NCI-H1105 (cell line): ENCODE measurements around the gene POC1B.

Source experiments
- DNase-seq: peaks from one replicate; lab custom pipeline; 2025; lab: John Stamatoyannopoulos, UW

Gene POC1B

DNA sequence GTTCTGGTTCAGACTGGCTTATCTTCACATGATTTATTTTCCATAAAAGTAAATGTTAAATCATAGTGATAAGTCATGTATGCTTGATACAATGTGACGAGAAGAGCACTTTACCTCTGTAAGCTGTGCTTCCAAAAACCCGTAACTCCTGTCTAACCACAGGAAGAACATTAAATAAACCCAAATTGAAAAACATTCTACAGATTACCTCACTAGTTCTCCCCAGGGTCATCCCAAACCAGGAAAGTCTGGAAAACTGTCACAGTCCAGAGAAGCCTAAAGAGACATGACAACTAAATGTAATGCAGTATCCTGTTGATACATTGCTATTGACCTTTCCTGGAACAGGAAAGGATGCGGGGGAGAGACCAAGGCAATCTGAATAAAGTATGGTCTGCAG, 141.0 kb downstream of the POC1B start:
- DNase-seq, result no peak

DNA sequence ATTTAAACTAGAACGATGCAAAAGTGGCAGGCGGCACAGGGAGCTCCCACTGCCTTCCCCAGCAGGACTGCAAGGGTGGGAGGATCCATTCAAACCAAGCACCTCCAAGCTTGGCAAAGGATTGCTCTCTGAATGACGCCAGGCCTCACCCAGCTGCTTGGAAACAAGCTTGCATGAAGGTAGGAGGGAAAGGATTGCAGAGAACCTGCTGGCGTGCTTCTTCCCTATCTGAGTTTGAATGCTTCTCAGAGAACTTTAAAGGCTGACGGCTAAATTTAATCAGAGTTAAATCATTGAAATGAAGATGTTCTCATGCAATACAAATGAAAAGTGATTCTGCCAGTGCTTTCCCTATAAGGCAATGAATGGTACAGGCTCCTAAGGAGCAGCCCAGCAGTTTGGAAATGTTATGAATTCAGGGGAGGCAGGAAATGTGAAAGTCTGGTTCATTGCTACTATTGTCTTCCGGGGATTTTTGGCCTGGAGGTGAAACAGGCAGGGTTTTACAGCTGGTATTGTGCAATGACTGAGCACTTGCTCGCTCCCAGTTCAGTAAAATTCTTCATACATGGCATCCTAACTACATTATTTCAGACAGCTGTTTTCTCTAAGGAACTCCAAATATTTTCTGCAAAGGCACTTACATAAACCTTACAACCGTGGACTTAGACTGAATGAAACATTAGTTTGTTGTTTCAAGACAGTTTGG, 141.6 kb downstream of the POC1B start:
- no peak for DNase-seq

DNA sequence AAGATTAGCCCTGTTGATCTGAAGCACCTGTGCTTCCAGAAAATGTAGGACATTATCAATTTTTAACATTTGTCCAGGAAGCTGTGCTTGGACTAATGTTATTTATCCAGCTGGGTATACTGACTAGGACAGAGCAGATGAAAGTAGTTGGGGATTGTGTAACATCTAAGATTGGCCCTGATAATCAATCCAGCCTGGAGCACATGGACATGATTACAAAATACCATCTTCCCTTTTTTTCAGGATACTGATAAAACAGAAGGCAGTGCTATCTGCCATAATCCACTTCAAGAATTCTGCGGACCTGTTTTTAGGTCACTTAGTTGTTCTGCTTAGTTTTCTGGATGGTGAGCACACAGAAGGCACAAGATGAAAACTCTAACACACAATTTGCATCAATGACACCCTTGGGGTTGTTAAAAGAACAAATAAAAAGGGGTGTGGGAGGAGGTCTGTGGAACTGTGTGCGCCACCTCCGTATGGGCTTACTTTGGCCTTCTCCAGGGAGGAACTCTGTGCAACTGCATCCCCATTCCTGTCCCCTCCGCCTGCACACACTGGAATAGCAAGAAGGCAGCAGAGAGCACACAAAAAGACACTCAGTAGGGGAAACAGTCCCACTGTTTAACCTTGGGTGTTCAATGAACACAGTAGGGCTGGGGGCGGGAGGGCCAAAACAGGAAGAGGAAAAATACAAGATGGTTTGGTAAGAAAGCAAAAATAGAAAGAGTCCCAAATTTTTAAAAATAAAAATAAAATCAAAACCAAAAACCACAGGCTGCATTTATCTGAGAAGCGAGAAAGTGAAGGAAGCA, 142.4 kb downstream of the POC1B start:
- no peak for DNase-seq

DNA sequence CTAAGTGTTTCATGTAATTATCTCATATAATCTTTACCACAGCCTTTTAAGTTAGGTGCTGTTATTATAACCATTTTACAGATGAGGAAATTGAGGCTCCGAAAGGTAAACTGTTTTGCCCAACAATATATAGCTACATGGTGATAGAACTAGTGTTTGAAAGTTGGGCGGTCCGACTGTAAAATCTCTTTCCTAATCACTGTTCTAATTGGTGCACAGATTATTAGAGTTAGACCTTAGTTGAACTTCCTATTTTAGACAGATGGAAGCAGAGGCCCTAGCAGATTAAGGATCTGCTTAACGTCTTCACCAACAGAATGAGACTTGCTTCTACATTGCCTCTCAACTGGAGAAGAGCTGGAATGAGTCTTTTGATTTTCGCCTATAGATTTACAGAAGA, 143.5 kb downstream of the POC1B start:
- no peak for DNase-seq

DNA sequence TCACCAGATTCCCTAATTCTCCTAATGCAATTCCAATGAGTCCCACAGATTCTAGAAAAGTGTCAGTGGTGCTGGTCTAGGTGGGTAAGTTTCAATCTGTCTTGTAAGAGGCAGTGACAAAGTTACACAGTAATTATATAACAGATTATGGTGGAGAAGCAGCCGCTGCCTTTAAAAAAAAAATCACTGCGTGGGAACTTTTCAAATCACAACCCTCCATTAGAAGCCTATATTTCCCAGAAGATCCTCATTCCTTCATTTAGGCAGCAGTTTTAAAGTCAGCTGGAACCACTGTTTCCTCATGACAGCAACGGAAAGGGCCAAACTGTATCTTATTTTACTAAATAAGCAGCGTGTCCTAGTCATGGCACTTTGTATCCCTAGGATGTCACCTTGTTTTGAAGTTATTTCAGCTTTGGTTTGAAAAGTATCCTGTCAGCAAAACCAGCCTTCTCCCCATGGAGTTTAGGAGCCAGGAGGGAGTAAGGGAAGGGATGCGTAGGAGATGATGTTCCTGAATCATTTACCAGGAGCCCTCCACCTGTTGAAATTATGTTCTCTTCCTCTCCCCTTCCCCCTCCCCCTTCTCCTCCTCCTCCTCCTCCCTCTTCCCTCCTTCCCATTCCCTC, 145.9 kb downstream of the POC1B start:
- no peak for DNase-seq

DNA sequence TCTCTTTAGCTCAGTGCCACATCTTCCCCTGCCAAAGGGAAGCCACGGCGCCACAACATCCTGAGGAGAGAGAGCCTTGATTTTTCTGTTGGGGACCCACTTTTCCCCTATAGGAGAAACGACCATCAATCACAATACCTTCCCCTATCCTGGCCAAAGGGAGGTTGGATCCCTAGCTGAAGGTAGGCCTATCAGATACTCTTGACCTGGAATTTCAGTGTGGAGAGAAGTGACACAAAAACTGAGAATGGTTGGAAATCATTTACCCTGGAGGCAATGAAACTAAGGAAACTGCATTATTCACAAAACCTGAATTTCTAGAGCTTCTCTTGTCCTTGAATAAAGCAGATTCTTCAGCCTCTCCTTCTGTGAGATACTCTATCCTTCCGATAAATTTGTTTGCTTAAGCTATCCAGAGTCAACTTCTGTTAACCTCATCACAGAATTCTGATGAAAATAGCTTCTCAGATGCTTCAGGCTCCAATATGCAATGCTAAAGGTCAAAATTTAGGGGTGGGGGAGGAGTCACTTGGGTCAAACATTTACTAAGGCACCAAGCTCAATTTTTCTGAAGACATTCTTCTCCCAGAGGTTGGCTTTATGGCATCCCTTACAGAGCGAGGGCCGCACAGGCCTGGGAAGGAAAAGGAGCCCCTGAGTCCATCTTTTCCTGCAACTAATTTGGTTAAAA, 146.6 kb downstream of the POC1B start:
- no peak for DNase-seq

DNA sequence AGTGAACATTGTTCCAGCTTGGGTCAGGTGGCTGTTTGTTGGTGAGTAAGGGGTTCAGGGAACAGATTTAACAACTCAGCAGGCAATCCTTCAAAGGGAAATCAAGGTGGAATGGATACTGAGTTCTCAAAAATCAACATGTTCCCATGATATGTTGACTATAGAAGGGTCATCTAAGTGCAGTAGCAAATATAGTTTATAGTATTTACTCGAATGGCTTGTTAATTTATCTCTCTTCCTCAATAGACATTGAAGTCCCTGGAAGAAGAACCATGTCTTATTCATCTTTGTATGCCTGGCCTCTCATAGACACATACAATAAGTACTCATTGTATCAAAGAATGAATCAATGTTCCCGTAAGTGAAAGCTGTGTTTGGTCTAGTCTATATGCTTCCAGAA, 149.0 kb downstream of the POC1B start:
- no peak for DNase-seq

DNA sequence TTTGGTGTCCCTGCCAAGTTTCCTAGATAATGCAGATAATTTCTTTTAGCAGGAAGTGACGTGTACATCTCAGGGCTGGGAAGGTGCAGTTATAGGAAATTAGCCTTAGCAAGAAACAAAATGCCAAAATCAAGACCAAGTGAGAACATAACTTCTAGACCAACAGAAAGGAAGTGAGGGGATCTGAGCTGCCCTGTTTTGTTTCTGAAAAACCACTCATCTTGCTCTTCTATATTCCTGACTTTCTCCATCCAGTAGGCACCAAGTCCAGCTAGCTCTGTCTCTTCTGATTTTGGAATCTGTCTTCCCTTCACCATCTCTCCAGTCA, 149.7 kb downstream of the POC1B start:
- DNase-seq, result no peak

DNA sequence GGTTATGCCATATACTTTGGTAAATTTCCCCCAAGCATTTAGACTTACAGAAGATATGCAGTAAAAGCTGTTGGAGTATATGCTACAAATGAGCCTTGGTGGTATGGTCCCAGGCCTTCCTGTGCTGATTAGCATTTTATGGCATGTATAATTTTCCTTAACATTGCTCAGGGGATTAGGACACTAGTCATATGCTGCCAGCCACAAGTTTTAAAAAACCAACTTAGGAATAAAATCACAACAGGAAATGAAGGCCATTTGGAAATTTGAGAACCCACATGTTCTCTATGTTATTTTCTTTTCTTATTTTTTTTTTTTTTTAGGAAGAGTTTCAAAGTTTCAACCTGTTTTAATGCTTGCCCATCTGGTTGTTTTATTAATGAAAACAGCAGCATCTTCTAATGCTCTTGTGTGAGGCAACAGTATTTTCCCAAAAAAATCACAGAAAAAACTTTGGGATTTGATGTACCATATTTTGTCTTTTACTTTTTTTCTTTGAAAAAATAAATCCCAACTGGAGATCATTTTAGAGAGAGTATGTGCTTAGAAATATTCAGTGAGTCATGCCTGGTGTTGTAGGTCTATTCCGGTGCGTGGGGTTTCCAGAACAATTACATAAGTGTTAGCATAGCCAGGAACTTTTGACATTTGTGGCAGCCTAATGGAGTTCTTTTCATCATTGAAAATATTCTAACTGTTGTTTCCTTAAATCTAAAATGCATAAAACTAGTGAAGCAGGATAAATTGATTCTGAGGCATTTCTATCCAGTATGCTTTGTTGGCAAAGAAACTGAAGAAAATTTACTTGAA, 151.9 kb downstream of the POC1B start:
- DNase-seq, result no peak

DNA sequence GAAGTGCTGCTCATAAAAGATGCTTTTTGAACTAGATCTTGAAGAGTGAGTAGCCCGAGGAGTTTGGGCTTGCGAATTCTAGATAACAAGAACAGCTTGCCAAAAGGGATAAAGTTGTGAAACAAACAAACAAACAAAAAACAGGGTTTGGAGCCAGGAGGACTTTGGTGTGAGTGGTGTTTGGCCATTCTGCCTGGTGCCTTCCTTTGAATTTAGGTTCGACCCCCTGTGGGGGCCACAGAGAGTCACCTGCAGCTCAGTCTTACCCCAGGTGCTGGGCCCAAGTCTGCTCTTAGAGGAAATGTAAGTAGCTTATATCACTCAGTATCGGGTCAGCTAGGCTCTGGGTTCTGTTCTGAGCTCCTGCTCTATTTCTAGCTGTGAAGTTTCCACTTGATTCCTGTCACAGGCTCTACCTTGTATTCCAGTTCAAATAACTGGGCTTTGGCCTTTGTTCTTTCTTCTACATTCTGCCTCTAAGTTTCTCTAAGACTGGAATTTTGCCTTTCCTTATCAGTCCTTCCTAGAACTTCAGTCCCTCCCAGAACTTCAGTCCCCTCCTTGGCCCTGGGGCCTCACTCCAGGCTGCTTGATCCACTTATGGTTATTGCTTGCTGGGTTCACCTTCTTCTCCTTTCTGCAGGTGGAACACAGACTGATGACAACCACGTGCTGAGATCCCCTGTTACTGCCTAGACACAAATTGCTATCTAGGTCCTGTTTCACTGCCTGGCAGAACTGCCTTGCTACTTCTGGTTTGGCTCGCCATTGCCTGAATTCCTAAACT, 153.1 kb downstream of the POC1B start:
- DNase-seq, result no peak

DNA sequence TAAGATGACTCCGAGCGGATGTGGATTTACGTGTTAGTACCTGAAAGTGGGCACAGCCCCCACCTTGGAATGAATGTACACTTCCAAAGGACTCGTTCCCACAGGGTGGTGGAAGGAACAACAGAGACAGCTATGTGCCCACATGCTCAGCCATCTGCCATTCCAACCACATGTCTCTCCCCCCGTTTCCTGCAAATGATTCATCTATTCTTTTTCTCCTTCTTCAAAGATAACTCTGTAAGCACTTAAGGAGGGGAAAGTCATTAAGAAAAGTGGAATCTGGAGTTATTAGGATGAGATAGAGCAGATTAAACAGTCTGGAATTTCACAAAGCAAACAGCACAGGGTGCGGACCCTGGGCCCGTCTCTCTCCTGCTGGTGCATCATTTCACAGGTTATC, 155.0 kb downstream of the POC1B start:
- no peak for DNase-seq

DNA sequence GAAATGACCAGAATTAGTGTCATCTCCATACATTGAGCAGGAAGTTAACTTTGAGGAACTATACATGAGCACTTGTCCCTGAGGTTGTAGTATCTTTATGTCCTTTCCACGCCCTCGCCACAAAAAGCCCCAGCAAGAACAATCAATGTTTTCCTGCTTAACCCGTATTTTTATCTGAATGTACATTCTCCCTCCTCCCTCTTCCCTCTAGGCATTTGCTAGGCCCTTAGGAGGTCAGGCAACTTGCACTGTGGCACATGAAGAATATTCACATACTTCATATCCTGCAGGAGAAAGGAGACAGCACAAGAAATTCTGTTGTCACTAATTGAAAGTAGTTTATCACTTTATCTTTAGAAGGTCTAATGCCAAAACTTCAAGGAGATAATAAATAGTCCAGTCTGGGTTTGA, 155.4 kb downstream of the POC1B start:
- no peak for DNase-seq
